Mucosa of descending colon (tissue), 3 donors: ENCODE measurements around the gene MFN1. TPM values are rescaled to one million over a fixed set of nuclear protein-coding genes. Genes with fewer than 3 reads are reported as not detected.

Experiments
- ATAC-seq: fragments of 200-7000 bp; cut with Tn5 transposase; one replicate; pipeline ENCODE4 v1.9.1; 2020; ENCODE audit warnings: mild to moderate bottlenecking, moderate library complexity
- DNase-seq, 3 donors: peaks; one replicate each; pipeline ENCODE4 v3.0.0-alpha.2; 2020
- H3K36me3 ChIP-seq: fragments of 200-600 bp; one replicate; pipeline ENCODE4 v1.8.0; 2021; ENCODE audit warnings: low read depth, mild to moderate bottlenecking
- H3K4me1 ChIP-seq: fragments of 200-600 bp; one replicate; pipeline ENCODE4 v1.8.0; 2021; ENCODE audit warnings: low read depth, mild to moderate bottlenecking
- H3K4me3 ChIP-seq: fragments of 200-600 bp; one replicate; pipeline ENCODE4 v1.8.0; 2021; ENCODE audit warnings: mild to moderate bottlenecking
- H3K9me3 ChIP-seq: fragments of 200-600 bp; one replicate; pipeline ENCODE4 v1.8.0; 2021; ENCODE audit warnings: mild to moderate bottlenecking
- CTCF ChIP-seq: fragments of 200-600 bp; IDR thresholded peaks from one replicate; pipeline ENCODE4 v1.8.0; 2022; ENCODE audit warnings: antibody characterized with exemption, mild to moderate bottlenecking
- intact Hi-C, 2 donors: fragments of 100-400 bp; cut with DNase I in 1 of 2; cut with micrococcal nuclease in 1 of 2; formaldehyde crosslinking; loops; one replicate each; pipeline versions ENCODE4 v1.11.0 to v1.11.1; 2022; cut with DNase I, micrococcal nuclease
- total RNA-seq, 3 donors: library from RNA; stranded (reverse); fragmentation: NEBNext Ultra II Directional in 2 of 3; extraction: Animal tissue kit (Norgen Biotek cat#: 25700) in 2 of 3; gene quantifications; one replicate each; pipeline versions ENCODE4 v1.2.1 to v1.2.4, GENCODE V29; 2021 to 2023
- donor health status: DM: no; HTN: no; CAD: no; lungs with moderate emphysema.
- donor health status: DM: no; HTN: no; CAD: no.
- donor health status: DM: no; HTN: yes; CAD: no.

MFN1 gene
- total RNA-seq, 3 donors from 2014 or later: 55.2 to 68.4 (median 61.8) TPM

DNA sequence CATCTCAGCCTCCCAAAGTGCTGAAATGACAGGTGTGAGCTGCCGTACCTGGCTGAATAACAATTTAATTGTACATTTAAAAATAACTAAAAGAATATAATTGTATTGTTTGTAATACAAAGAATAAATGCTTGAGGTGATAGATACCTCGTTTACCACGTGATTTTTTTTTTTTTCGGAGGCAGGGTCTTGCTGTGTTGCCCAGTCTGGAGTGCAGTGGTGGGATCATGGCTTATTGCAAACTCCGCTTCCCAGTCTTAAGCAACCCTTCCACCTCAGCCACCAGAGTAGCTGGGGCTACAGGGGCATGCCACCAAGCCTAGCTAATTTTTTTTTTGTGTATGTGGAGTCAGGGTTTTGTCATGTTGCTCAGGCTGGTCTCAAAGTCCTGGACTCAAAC, 15.8 kb downstream of the MFN1 start:
- ATAC-seq (no peak), DNase-seq (no peak)
- H3K4me3 ChIP-seq: no peak overlapping the region
- no peaks in the 10 kb centered on the region for H3K4me1 ChIP-seq
- H3K36me3 ChIP-seq: peaks cover 6% of the 10 kb centered on the region
- TF ChIP-seq CTCF: no peak
- intact Hi-C loops: no loop called here
- H3K9me3 ChIP-seq: no peaks in the 10 kb centered on the region

GRCh38 chr3:179369621-179370020, 22.1 kb downstream of the MFN1 start:
- H3K36me3 ChIP-seq: peaks cover 6% of the 10 kb centered on the region
- H3K4me1 ChIP-seq: no peaks in the 10 kb centered on the region
- no peak overlapping the region for H3K4me3 ChIP-seq
- no peak for TF ChIP-seq CTCF
- H3K9me3 ChIP-seq: no peaks in the 10 kb centered on the region
- intact Hi-C loops: no loop called here
- ATAC-seq (no peak), DNase-seq (no peak)

- intact Hi-C loops: no loop called here
- Histone ChIP-seq H3K4me3 (no peak overlapping the region), H3K4me1 (no peaks in the 10 kb centered on the region), H3K36me3 (no peaks in the 10 kb centered on the region), H3K9me3 (no peaks in the 10 kb centered on the region)
- TF ChIP-seq CTCF: no peak
- DNase-seq: no peak
- no peak for ATAC-seq
Observed at GRCh38 chr3:179373938-179374337, 26.4 kb downstream of the MFN1 start.

DNA sequence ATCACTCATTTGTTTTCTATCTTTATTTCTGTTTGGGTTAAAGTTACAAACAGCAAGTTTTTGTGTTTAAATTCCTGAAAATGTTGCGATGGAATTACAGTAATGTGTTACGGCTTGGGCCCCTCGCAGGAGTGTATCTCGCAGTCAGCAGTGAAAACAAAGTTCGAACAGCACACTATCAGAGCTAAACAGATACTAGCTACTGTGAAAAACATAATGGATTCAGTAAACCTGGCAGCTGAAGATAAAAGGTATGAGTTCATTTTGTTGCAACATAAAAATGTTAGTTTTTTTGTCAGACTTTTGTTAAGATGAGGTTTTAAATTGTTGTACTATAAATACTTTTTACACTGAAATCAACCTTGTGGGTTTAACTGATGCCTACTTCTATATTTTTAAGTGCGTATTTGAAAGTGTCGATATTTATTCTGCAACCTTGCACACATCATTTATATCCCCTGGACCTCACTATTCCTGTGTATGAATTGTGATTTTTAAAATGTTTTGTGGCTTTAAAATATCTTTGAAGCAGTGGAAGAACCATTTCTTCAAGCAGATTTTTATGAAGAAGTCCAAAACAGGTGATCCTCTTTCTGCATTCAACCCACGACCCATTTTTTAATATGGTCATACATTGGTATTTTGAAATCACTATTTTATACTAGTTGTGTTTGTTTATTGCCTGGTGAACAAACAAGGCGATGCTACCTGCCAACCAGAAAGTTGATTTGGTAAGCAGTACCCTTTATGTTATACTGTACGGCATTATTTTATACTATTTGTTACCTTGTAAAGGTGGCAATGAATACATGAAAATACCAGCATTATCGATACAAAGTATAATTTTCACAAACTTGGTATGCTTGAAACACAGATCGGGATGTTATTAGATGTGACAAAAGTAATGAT, 27.8 kb downstream of the MFN1 start:
- Histone ChIP-seq H3K9me3 (no peaks in the 10 kb centered on the region), H3K4me1 (no peaks in the 10 kb centered on the region), H3K4me3 (no peak overlapping the region), H3K36me3 (no peaks in the 10 kb centered on the region)
- DNase-seq (no peak), ATAC-seq (no peak)
- intact Hi-C loops: no loop called here
- no peak for TF ChIP-seq CTCF

- intact Hi-C loops: no loop called here
- TF ChIP-seq CTCF: no peak
- DNase-seq (no peak), ATAC-seq (no peak)
- Histone ChIP-seq H3K4me1 (no peaks in the 10 kb centered on the region), H3K9me3 (no peaks in the 10 kb centered on the region), H3K4me3 (no peak overlapping the region), H3K36me3 (no peaks in the 10 kb centered on the region)
Observed at GRCh38 chr3:179376474-179376873, 29.0 kb downstream of the MFN1 start.
